SIG-M5 treated with dmso at 0.1 percent for 504 hours (cell line): ENCODE data around the gene DEFB123.
A peak's percentile ranks its signal among the peaks of the same experiment; 100 is the strongest.

ENCODE experiments used
- DNase-seq: peaks from one replicate; lab custom pipeline; 2025; ENCODE audit not compliant: unreplicated experiment; lab: John Stamatoyannopoulos, UW

DEFB123 gene

GRCh38 chr20:31473331-31474096, 33.1 kb downstream of the DEFB123 start:
- DNase-seq = peak; percentile 47

GRCh38 chr20:31474097-31474436, 33.6 kb downstream of the DEFB123 start:
- DNase-seq = peak; percentile 60

- no peak for DNase-seq
These were observed 34.5 kb downstream of the DEFB123 start, which contains the start of the genes DEFB124 and REM1 for GRCh38 chr20:31474758-31475427. TSS of gene DEFB124 (minus strand) at chr20:31475127. CDS start at chr20:31473013, 2,114 bp downstream. TSS of gene REM1 (plus strand) at chr20:31475288. CDS start at chr20:31476446, 1,158 bp downstream.

- DNase-seq = no peak
These were observed 35.3 kb downstream of the DEFB123 start for GRCh38 chr20:31475472-31476293.

- DNase-seq = no peak
These were observed 35.8 kb downstream of the DEFB123 start for GRCh38 chr20:31476294-31476585.

GRCh38 chr20:31476643-31477215, 36.3 kb downstream of the DEFB123 start:
- DNase-seq = no peak

GRCh38 chr20:31484001-31484400, 43.6 kb downstream of the DEFB123 start:
- no peak for DNase-seq

GRCh38 chr20:31485450-31486339, 45.3 kb downstream of the DEFB123 start:
- DNase-seq = no peak

GRCh38 chr20:31488115-31488514, 47.7 kb downstream of the DEFB123 start:
- no peak for DNase-seq

GRCh38 chr20:31489152-31489551, 48.7 kb downstream of the DEFB123 start:
- no peak for DNase-seq

GRCh38 chr20:31490752-31491151, 50.3 kb downstream of the DEFB123 start:
- DNase-seq = no peak

GRCh38 chr20:31494131-31494530, 53.7 kb downstream of the DEFB123 start:
- DNase-seq = peak; percentile 58

GRCh38 chr20:31496761-31497295, 56.4 kb downstream of the DEFB123 start:
- no peak for DNase-seq

GRCh38 chr20:31497838-31498540, 57.6 kb downstream of the DEFB123 start:
- no peak for DNase-seq
